Kidney (tissue), 22 donors: Measurements from ENCODE around the gene ADAMTS4. TPM values are rescaled to one million over a fixed set of nuclear protein-coding genes. Genes with fewer than 3 reads are reported as not detected.
A peak's percentile ranks its signal among the peaks of the same experiment; 100 is the strongest.

ENCODE experiments used
- DNase-seq, 5 donors: peaks; one replicate each; pipeline ENCODE4 v3.0.0-alpha.2; 2013 to 2020
- FAIRE-seq: peaks from 2 replicates; lab custom pipeline; 2012; peaks lifted over from hg19 to GRCh38; lab: Jason Lieb, UNC
- H3K27ac ChIP-seq, 2 donors: one replicate each; pipeline ENCODE4 v1.7.0; 2013; ENCODE audit warnings: low read depth in 2 of 2, low read length in 2 of 2, inconsistent platforms in 1 of 2
- H3K27me3 ChIP-seq: one replicate; pipeline ENCODE4 v1.7.1; 2013; ENCODE audit warnings: low read length, inconsistent platforms; ENCODE audit not compliant: control insufficient read depth, insufficient read depth
- H3K36me3 ChIP-seq, 3 donors: one replicate each; pipeline versions ENCODE4 v1.7.0 to v1.7.1; 2013; ENCODE audit warnings: low read length in 3 of 3, control low read depth in 1 of 3, inconsistent platforms in 1 of 3; ENCODE audit not compliant: insufficient read depth in 3 of 3, control insufficient read depth in 2 of 3
- H3K4me1 ChIP-seq, 3 donors: one replicate each; pipeline versions ENCODE4 v1.7.0 to v1.7.1; 2013; ENCODE audit warnings: low read length in 3 of 3, inconsistent platforms in 1 of 3, low read depth in 1 of 3; ENCODE audit not compliant: control insufficient read depth in 2 of 3, insufficient read depth in 2 of 3
- H3K4me3 ChIP-seq, 3 donors: one replicate each; pipeline versions ENCODE4 v1.7.0 to v1.8.1; 2013; ENCODE audit warnings: low read length in 3 of 3, control low read depth in 1 of 3, inconsistent platforms in 1 of 3
- H3K9ac ChIP-seq, 3 donors: one replicate each; pipeline versions ENCODE4 v1.7.0 to v1.7.1; 2013; ENCODE audit warnings: low read length in 3 of 3, control low read depth in 1 of 3, inconsistent platforms in 1 of 3
- H3K9me3 ChIP-seq, 3 donors: one replicate each; pipeline versions ENCODE4 v1.7.0 to v1.7.1; 2013; ENCODE audit warnings: low read length in 3 of 3, control low read depth in 1 of 3, inconsistent platforms in 1 of 3; ENCODE audit not compliant: control insufficient read depth in 2 of 3, insufficient read depth in 1 of 3
- intact Hi-C: fragments of 100-400 bp; cut with DNase I; formaldehyde crosslinking; loops from one replicate; pipeline ENCODE4 v1.11.1; 2022
- long read RNA-seq, 10 donors: library from polyadenylated mRNA in 1 of 10; unstranded in 1 of 10; transcript quantifications; one replicate each; pipeline ENCODE4 v2.0.0 and lab custom pipeline, GENCODE V29; 2021 to 2026
- polyA plus RNA-seq: library from polyadenylated mRNA; stranded (reverse); fragments of 350-450 nt; fragmentation: Illumina TruSeq; extraction: RNeasy Lipid Tissue Mini Kit (QIAGEN cat#74804); gene quantifications from one replicate; pipeline ENCODE4 v1.2.3, GENCODE V29; 2014; ENCODE audit warnings: low read depth, low replicate concordance; ENCODE audit not compliant: insufficient read depth
- total RNA-seq: library from RNA; stranded (reverse); fragmentation: NEBNext Ultra II Directional; extraction: Animal tissue kit (Norgen Biotek cat#: 25700); gene quantifications from one replicate; pipeline ENCODE4 v1.2.1, GENCODE V29; 2021
- TF ChIP-seq, protein P1 (sequence below): IDR thresholded peaks from 3 replicates; pipeline ENCODE4 v1.5.1; 2012; ENCODE audit warnings: mild to moderate bottlenecking, moderate library complexity, borderline replicate concordance; ENCODE audit not compliant: insufficient read depth; ENCODE audit errors: extremely low read depth
- donor health status: control.
- donor health status: control.
- donor health status: control.
- donor health status: control.
- donor health status: control.
- donor health status: DM: yes; HTN: yes; CAD: no.
- donor health status: Normal renal cell carcinoma (clear cell type).

ADAMTS4 gene, protein sequence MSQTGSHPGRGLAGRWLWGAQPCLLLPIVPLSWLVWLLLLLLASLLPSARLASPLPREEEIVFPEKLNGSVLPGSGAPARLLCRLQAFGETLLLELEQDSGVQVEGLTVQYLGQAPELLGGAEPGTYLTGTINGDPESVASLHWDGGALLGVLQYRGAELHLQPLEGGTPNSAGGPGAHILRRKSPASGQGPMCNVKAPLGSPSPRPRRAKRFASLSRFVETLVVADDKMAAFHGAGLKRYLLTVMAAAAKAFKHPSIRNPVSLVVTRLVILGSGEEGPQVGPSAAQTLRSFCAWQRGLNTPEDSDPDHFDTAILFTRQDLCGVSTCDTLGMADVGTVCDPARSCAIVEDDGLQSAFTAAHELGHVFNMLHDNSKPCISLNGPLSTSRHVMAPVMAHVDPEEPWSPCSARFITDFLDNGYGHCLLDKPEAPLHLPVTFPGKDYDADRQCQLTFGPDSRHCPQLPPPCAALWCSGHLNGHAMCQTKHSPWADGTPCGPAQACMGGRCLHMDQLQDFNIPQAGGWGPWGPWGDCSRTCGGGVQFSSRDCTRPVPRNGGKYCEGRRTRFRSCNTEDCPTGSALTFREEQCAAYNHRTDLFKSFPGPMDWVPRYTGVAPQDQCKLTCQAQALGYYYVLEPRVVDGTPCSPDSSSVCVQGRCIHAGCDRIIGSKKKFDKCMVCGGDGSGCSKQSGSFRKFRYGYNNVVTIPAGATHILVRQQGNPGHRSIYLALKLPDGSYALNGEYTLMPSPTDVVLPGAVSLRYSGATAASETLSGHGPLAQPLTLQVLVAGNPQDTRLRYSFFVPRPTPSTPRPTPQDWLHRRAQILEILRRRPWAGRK
- total RNA-seq (14.0 TPM), polyA plus RNA-seq (0.26 TPM)
- long read RNA-seq, donor 1, result 0 reads
- long read RNA-seq, donor 2, result 0 reads
- long read RNA-seq, donor 3, partial matches to known transcripts, result 176 of 176 reads
- long read RNA-seq, donor 3, other reads (novel, unspliced or antisense), result 0 of 176 reads
- long read RNA-seq, donor 4, result 0 reads
- long read RNA-seq, donor 5, result 0 reads
- long read RNA-seq, donor 6, result 0 reads
- long read RNA-seq, donor 7, full-length matches to known transcripts, result 5 of 14 reads
- long read RNA-seq, donor 7, partial matches to known transcripts, result 5 of 14 reads
- long read RNA-seq, donor 7, other reads (novel, unspliced or antisense), result 4 of 14 reads
- long read RNA-seq, donor 8, partial matches to known transcripts, result 68 of 68 reads
- long read RNA-seq, donor 8, other reads (novel, unspliced or antisense), result 0 of 68 reads
- long read RNA-seq, donor 9, result 0 reads
- long read RNA-seq, donor 10, result 0 reads

DNA sequence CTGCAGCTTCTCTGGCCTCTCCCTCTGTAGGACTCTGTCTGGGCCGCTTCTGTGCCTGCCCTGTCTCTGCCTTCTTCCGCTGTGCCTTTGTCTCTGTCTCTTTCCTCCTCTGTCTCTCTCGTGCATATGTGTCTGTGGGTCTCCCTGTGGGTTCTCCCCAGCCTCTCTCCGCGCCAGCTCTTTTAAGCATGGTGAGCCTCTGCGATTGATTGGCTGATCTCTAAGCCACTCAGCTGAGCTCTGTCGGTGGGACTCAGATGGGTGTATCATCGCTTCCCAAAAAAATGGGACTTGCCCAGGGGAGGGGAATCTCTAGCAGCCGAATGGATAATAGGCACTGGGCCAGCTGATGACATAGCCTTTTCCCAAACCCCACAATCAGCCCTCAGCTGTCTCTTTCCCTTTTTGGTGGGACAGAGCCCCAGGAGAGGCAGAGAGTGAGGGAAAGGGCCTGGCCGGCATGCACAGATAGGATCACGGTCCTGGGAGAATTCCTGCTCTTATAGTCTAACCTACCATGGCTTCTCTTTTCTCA, at the start of gene ADAMTS4:
Gene ADAMTS4 (minus strand): TSS at position 158 of the 535 bp plus-strand sequence. CDS start 427 bp downstream, outside the sequence.
- no peaks in the 10 kb centered on the region for H3K9me3 ChIP-seq
- H3K9ac ChIP-seq, result peak within 1 kb of the TSS; percentile 10 to 65 (median 21)
- peaks cover 0 to 4% (median 0%) of the 10 kb centered on the region in 3 donors for H3K36me3 ChIP-seq
- peak within 1 kb of the TSS; percentile 3 to 54 (median 46) for H3K4me3 ChIP-seq
- H3K27me3 ChIP-seq, result no peaks in the 10 kb centered on the region
- H3K4me1 ChIP-seq, result peaks cover 0 to 35% (median 30%) of the 10 kb centered on the region in 3 donors
- intact Hi-C loops, result no loop called here
- TF ChIP-seq, protein P1, sequence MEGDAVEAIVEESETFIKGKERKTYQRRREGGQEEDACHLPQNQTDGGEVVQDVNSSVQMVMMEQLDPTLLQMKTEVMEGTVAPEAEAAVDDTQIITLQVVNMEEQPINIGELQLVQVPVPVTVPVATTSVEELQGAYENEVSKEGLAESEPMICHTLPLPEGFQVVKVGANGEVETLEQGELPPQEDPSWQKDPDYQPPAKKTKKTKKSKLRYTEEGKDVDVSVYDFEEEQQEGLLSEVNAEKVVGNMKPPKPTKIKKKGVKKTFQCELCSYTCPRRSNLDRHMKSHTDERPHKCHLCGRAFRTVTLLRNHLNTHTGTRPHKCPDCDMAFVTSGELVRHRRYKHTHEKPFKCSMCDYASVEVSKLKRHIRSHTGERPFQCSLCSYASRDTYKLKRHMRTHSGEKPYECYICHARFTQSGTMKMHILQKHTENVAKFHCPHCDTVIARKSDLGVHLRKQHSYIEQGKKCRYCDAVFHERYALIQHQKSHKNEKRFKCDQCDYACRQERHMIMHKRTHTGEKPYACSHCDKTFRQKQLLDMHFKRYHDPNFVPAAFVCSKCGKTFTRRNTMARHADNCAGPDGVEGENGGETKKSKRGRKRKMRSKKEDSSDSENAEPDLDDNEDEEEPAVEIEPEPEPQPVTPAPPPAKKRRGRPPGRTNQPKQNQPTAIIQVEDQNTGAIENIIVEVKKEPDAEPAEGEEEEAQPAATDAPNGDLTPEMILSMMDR, result no peak
- peak in 4 of 5 donors; percentile 55 to 85 (median 66) for DNase-seq
- H3K27ac ChIP-seq, result peak within 1 kb of the TSS; percentile 99
- FAIRE-seq, result no peak

DNA sequence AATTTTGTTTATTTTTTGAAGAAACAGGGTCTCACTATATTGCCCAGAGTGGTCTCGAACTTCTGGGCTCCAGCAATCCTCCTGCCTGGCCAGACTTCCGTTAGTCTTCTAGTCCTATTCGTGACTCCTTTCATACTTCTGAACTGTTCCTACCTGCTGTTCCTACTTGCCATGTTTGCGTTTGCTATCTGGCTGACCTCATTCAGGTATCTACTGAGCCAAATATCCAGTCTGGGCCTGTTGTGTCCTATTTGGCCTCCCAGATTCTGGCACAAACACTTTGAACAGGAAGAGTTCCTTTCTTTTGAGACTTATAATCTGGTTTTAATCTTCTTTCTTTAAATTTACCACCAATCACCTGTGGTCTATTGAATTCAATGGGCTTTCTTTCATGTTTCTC, 46.0 kb upstream of the ADAMTS4 start:
- H3K9me3 ChIP-seq, result no peaks in the 10 kb centered on the region
- H3K4me3 ChIP-seq, result no peak overlapping the region
- no peak overlapping the region for H3K27ac ChIP-seq
- FAIRE-seq, result no peak
- DNase-seq, result no peak
- H3K27me3 ChIP-seq, result no peaks in the 10 kb centered on the region
- intact Hi-C loops, result no loop called here
- H3K36me3 ChIP-seq, result no peaks in the 10 kb centered on the region
- TF ChIP-seq, protein P1, result no peak
- H3K9ac ChIP-seq, result no peak overlapping the region
- H3K4me1 ChIP-seq, result no peaks in the 10 kb centered on the region

DNA sequence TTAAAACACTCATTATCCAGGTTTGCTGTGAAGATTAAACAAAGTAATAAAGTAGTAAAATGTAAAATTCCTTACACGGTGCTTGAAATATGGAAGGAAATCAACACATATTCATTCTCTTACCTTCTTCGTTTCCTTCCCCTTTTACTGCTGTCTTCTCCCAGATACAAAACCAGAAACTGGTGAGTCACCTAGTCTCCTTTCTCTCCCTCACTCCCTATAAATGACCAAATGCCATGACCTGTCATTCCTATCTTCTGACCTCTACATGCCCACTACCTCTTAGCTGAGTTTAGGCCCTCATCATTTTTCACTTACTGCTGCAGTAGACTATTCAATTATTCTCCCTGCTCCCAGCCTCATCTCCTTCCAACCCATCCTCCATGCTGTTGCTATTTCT, 43.5 kb upstream of the ADAMTS4 start:
- Histone ChIP-seq H3K4me3 (no peak overlapping the region), H3K27ac (no peak overlapping the region), H3K9me3 (no peaks in the 10 kb centered on the region), H3K36me3 (no peaks in the 10 kb centered on the region), H3K27me3 (no peaks in the 10 kb centered on the region), H3K4me1 (peaks cover 0 to 4% (median 0%) of the 10 kb centered on the region in 3 donors), H3K9ac (no peak overlapping the region)
- TF ChIP-seq, protein P1, result no peak
- intact Hi-C loops, result no loop called here
- no peak for DNase-seq
- FAIRE-seq, result no peak
